Panc1 (cell line): ENCODE data around the gene SYCN.

Source experiments
- CTCF ChIP-seq: fragments of 450-650 bp; IDR thresholded peaks from 2 replicates; pipeline ENCODE4 v1.5.1; 2017; ENCODE audit warnings: mild to moderate bottlenecking
- POLR2AphosphoS5 ChIP-seq: IDR thresholded peaks from 2 replicates; pipeline ENCODE4 v1.6.1; 2012; ENCODE audit warnings: mild to moderate bottlenecking, low read depth, low read length, moderate library complexity
- REST ChIP-seq, 2 experiments: IDR thresholded peaks; 2 replicates each; pipeline ENCODE4 v1.6.1; 2011 to 2012; ENCODE audit warnings: low read depth in 2 of 2, control low read depth in 1 of 2, low read length in 1 of 2, mild to moderate bottlenecking in 1 of 2, moderate library complexity in 1 of 2; ENCODE audit not compliant: insufficient read depth in 1 of 2
- SIN3A ChIP-seq: IDR thresholded peaks from 2 replicates; pipeline ENCODE4 v1.6.1; 2012; ENCODE audit warnings: low read depth, mild to moderate bottlenecking, low read length, moderate library complexity, borderline replicate concordance; ENCODE audit not compliant: insufficient read depth
- TCF7L2 ChIP-seq: IDR thresholded peaks from 2 replicates; pipeline ENCODE4 v1.6.1; 2011; ENCODE audit warnings: mild to moderate bottlenecking, low read depth, low read length, inconsistent platforms

GRCh38 chr19:39236527-39236926 lies 32.5 kb upstream of the SYCN start:
- TF ChIP-seq TCF7L2, result no peak
- TF ChIP-seq CTCF, result no peak
- no peak for TF ChIP-seq POLR2AphosphoS5
- TF ChIP-seq SIN3A, result no peak
- TF ChIP-seq REST (IDR thresholded peaks at IDR 0.05; ENCODE audit: insufficient read depth in 1 of 2, low read depth in 2 of 2, low read length in 1 of 2), result no peak
